Nephron progenitor cell (in vitro differentiated cells): ENCODE data around the gene CHRNG.

Experiments used
- DNase-seq: peaks from one replicate; pipeline ENCODE4 v3.0.0; 2021
- H3K27ac Mint-ChIP-seq: 2 replicates; pipeline ENCODE4 v1.8.0; 2021; ENCODE audit warnings: mild to moderate bottlenecking, moderate library complexity, mixed read lengths
- H3K27me3 Mint-ChIP-seq: 2 replicates; pipeline ENCODE4 v1.8.0; 2021; ENCODE audit warnings: mild to moderate bottlenecking, low read depth, mixed read lengths; ENCODE audit not compliant: poor library complexity
- H3K36me3 Mint-ChIP-seq: 2 replicates; pipeline ENCODE4 v1.8.0; 2021; ENCODE audit warnings: low read depth, mixed read lengths
- H3K4me1 Mint-ChIP-seq: 2 replicates; pipeline ENCODE4 v1.8.0; 2021; ENCODE audit warnings: mixed read lengths
- H3K4me3 Mint-ChIP-seq: 2 replicates; pipeline ENCODE4 v1.8.0; 2021; ENCODE audit warnings: mild to moderate bottlenecking, moderate library complexity, mixed read lengths
- H3K9me3 Mint-ChIP-seq: 2 replicates; pipeline ENCODE4 v1.8.0; 2021; ENCODE audit warnings: mild to moderate bottlenecking, moderate library complexity, mixed read lengths
- TF ChIP-seq, protein P1 (sequence below): fragments of 200-600 bp; sonication (generic); IDR thresholded peaks from 2 replicates; pipeline ENCODE4 v1.5.0; 2021; ENCODE audit warnings: antibody characterized with exemption

CHRNG gene, protein sequence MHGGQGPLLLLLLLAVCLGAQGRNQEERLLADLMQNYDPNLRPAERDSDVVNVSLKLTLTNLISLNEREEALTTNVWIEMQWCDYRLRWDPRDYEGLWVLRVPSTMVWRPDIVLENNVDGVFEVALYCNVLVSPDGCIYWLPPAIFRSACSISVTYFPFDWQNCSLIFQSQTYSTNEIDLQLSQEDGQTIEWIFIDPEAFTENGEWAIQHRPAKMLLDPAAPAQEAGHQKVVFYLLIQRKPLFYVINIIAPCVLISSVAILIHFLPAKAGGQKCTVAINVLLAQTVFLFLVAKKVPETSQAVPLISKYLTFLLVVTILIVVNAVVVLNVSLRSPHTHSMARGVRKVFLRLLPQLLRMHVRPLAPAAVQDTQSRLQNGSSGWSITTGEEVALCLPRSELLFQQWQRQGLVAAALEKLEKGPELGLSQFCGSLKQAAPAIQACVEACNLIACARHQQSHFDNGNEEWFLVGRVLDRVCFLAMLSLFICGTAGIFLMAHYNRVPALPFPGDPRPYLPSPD

DNA sequence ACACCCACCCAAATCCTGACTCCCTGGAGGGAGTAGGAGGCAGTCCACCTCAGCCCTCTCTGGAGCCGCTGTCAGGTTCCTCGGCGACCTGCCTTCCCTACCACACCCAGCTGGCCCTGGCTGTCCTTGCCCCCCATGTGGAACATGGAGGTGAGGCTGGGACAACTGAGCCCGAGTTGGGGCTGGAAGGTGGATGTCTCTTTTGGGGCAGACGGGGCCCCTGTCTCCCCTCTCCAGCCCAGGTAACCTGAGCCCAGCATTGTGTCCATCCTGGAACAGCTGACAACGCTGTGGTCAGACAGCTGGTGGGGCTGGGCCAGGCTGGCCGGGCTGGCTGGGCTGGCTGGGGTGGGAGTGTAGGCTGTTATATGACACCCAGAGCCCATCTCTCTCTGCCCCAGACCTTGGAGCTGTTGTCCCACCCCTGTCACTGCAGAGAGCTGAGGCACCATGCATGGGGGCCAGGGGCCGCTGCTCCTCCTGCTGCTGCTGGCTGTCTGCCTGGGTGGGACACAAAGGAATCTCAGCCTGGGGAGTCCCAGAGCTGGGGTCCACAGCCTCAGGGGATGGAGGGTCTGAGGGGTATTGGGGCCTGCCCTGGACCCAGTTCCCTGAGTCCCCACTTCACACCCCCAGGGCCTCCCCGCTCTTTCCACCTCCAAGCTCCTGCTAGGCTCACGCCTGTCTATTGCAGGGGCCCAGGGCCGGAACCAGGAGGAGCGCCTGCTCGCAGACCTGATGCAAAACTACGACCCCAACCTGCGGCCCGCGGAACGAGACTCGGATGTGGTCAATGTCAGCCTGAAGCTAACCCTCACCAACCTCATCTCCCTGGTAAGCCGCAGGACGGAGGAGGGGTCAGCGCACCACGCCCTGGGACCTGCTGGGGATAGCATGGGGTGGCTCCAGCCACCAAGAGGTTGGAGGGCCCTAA lies at the start of gene CHRNG:
TSS of gene CHRNG (plus strand) at position 395 of the 934 bp plus-strand sequence. CDS start at position 451, 56 bp downstream.
- Mint-ChIP-seq H3K4me1 (peaks cover 62% of the 10 kb centered on the region), H3K36me3 (peaks cover 16% of the 10 kb centered on the region), H3K9me3 (peaks cover 8% of the 10 kb centered on the region), H3K4me3 (peak within 1 kb of the TSS; percentile 64), H3K27ac (peak within 1 kb of the TSS; percentile 74), H3K27me3 (no peaks in the 10 kb centered on the region)
- DNase-seq: peak; percentile 65
- TF ChIP-seq, protein P1, sequence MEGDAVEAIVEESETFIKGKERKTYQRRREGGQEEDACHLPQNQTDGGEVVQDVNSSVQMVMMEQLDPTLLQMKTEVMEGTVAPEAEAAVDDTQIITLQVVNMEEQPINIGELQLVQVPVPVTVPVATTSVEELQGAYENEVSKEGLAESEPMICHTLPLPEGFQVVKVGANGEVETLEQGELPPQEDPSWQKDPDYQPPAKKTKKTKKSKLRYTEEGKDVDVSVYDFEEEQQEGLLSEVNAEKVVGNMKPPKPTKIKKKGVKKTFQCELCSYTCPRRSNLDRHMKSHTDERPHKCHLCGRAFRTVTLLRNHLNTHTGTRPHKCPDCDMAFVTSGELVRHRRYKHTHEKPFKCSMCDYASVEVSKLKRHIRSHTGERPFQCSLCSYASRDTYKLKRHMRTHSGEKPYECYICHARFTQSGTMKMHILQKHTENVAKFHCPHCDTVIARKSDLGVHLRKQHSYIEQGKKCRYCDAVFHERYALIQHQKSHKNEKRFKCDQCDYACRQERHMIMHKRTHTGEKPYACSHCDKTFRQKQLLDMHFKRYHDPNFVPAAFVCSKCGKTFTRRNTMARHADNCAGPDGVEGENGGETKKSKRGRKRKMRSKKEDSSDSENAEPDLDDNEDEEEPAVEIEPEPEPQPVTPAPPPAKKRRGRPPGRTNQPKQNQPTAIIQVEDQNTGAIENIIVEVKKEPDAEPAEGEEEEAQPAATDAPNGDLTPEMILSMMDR: no peak

DNA sequence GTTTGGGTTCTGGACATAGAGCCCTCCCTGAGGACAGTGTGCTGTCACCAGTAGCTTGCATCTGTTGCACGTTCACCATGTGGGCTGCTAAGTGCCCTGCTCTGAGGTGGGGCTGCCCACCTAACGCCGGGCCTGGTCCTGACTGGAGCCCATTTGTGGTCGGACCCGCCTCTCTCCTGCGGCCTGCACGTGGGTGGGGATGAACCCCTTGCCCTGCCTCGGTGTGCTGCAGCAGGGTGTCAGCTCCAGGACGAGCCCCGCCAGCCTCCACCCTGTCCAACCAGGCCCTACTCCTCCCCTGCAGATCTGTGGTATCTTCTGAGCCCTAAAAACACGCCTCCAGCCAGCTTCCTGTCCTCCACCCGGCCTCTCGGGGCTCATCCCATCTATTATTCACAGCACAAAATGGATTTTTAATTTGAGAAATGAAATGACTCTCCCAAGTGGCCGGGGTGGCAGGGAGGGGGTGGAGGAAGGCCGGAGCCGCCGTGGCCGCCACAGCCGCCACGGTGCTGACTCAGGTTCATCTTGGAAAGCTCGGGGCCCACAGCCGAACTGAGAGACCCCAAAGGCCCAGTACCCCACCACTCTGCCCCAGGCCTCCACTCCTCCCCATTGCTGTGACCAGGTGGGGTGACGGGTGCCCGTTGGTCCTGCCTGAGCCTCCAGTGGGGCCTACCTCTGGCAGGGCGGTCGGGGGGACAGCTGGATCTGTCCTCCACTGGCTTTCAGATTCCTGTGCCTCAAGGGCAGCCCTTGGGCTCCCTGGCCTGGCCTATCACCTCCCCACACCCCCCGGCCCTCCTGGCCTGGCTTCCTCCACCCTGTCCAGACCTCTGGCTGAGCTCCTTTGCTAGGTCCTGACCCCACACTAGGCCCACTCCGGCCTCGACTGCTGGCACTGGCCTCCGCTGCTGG lies 49.0 kb upstream of the CHRNG start:
- DNase-seq: no peak
- H3K27me3 Mint-ChIP-seq: peaks cover 70% of the 10 kb centered on the region
- no peak overlapping the region for H3K27ac Mint-ChIP-seq
- no peaks in the 10 kb centered on the region for H3K9me3 Mint-ChIP-seq
- H3K4me1 Mint-ChIP-seq: peaks cover 50% of the 10 kb centered on the region
- H3K36me3 Mint-ChIP-seq: no peaks in the 10 kb centered on the region
- H3K4me3 Mint-ChIP-seq: no peak overlapping the region
- TF ChIP-seq, protein P1: no peak

DNA sequence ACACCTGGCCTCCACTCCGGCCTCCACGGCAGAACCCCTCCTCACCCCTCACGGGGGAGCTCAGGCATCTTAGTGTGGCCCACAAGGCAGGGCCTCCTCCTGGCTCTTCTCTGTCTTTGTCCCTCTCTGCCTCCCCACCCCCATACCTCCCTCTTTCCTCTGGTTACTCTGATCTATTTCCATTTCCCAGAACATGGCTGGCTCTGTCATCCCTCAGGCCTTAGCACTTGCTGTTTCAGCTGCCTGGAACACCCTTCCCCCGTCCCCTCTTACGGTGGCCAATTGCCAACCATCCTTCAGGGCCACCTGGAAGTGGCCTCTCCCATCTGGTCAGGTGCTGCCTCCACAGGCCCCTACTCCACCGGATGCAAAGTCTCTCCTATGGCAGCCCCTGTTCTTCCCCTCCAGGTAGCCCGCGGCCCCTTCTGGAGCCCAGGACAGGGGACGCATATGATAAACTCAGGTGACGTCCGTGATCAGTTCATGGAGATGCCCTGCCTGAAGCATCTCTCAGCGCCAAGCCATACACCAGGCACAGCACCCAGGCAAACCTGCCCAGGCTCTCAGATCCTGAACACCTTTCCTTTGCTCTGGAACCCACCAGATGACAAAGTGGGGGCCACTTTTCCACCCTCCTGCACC lies 48.2 kb upstream of the CHRNG start:
- Mint-ChIP-seq H3K27me3 (peaks cover 65% of the 10 kb centered on the region), H3K9me3 (no peaks in the 10 kb centered on the region), H3K36me3 (no peaks in the 10 kb centered on the region), H3K27ac (no peak overlapping the region), H3K4me1 (peaks cover 49% of the 10 kb centered on the region), H3K4me3 (no peak overlapping the region)
- DNase-seq: no peak
- TF ChIP-seq, protein P1: no peak

DNA sequence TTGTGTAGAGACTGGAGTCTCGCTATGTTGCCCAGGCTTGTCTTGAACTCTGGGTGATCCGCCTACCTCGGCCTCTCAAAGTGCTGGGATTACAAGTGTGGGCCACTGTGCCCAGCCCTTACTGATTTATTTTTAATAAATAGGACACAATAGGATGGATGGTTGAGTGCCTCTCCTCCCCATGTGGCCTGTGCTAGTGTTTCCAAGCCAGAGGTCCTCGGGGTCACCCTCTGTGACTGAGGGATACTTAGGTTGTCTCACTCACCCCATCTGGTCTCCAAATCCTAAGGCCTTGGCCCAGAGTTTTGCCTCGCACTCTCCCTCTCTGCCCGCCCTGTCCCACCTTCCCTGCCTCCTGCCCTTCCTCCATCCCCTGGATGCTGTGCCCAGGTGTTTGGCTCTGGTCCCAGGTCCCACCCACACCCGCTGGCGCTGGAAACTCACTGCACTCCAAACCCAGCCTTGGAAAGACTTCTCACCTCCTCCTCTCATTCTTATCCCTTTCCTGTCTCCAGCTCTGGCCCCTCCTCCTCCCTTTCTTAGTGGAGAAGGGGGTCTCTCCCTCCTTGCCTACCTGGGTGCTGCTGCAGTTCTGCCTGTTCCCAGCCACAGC lies 47.1 kb upstream of the CHRNG start:
- Mint-ChIP-seq H3K4me1 (peaks cover 54% of the 10 kb centered on the region), H3K27ac (peak overlapping the region; percentile 34), H3K36me3 (no peaks in the 10 kb centered on the region), H3K9me3 (no peaks in the 10 kb centered on the region), H3K27me3 (peaks cover 57% of the 10 kb centered on the region), H3K4me3 (no peak overlapping the region)
- no peak for DNase-seq
- TF ChIP-seq, protein P1: no peak
